Dedifferentiated amniotic fluid mesenchymal stem cell (primary cell): Measurements from ENCODE around the gene KCNG4.
A peak's percentile ranks its signal among the peaks of the same experiment; 100 is the strongest.
"Not testable (repeated sequence)": the region's sequence is repeated elsewhere in the genome, so short reads cannot be mapped to it uniquely, and the experiment has no call there.

Experiments used
- DNase-seq: peaks from one replicate; pipeline ENCODE4 v3.0.0-alpha.2; 2016; ENCODE audit errors: extremely low spot score

The KCNG4 gene

DNA sequence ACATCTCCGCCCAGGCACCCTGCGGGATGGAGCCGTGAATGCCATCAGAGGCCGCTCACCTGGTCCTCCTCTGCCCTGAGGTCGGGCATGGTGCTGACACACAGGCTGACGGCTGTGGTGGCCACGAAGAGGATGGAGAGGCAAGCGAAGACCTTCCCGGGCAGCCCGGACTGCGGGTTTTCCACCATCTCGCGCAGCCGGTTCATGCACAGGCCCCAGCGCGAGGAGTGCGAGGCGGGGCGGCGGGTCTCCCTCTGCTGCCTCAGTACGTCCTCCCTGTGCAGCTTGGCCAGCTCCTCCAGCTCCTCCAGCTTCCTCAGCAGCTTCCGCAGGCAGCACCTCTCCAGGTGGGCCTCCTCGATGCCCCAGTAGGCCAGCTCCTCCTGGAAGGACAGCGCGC, 3.1 kb downstream of the KCNG4 start:
- DNase-seq: no peak

DNA sequence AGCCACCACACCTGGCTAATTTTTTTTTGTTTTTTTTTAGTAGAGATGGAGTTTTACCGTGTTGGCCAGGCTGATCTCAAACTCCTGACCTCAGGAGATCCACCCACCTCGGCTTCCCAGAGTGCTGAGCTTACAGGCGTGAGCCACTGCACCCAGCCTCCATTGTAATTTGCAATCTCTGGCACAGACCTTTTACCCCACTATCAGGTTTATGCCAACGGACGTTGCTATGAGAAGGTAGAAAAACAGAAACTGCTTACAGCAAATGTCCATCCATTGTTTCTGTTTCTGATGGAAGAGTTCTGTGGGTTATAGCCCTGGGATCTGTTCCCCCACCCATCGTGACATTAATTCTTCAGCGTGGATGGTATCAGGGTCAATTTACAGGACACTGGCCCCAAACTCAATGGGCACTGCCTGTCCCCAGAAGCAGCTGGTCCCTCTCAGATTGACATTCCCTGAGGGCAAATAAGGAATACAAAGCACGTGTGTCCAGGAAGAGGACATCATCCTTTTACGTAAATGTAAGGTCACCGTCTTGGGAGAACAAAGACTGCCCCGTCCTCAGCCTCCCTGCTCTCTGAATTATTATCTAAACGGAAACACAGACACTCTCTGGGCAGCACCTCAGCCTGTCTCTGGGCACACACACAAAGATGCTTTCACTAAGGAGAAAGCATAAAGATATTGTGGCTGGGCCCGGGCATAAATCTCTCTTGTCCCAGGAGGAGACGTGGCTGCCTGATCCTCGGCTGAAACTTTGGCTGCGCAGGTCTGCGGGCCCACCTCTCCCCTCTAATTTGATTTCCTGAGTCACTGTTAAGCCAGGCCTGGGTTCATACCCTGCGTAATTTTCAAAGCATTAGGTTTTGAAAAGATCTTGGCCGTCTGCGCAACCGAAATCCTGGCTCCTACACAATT, 5.2 kb downstream of the KCNG4 start:
- no peak for DNase-seq

DNA sequence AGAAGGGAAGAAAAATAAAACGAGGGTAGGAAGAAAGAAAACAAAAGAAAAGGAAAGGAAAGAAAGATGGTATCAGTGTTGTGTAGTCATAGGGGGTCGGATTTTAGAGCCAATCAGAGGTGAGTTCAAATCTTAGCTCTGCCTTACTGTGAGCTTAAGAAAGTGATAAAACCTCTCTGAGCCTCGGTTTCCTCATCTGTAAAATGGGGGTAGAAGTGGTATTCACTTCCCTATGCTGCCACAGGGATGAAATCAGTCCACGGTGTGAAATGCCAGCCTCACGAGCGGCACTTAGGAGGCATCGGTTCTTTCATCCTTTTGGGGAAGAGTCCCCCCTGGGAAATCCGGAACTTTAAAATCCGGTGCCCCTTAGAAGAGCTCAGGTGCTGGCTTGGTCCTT, 6.1 kb downstream of the KCNG4 start:
- no peak for DNase-seq

DNA sequence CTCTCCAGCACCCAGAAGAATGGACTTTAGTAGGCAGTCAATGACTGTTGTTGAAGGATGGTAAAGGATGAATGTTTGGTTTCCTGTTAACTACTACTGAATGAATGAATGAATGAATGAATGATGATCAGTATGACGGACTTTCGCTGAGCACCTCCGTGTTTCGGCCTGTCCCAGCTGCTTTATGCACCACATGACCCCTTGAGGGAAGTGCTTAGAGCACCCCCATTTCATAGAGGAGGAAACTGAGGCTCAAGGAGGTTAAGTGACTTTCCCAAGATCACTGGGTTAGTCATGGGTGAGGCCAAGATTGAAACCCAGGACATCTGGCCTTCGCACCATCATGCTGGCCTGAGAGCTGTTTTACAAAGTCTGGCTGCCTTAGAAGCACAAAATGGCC, 6.8 kb downstream of the KCNG4 start:
- DNase-seq: no peak

DNA sequence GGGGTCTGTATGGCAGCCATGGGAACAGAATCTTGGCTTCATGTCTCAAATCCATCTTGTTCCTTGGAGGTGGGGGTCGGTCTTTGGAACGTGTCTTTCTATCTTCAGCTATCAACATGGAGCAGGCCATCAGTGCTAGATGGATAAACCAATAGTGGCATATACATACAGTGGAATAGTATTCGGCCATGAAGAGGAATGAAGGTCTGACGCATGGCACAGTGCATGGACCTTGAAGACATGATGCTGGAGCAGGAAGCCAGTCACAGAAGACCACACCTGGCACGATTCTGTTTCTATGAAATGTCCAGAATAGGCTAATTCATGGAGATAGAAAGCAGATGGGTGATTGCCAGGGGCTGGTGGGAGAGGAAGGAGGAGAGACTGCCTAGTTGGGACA, 7.8 kb downstream of the KCNG4 start:
- DNase-seq: no peak

DNA sequence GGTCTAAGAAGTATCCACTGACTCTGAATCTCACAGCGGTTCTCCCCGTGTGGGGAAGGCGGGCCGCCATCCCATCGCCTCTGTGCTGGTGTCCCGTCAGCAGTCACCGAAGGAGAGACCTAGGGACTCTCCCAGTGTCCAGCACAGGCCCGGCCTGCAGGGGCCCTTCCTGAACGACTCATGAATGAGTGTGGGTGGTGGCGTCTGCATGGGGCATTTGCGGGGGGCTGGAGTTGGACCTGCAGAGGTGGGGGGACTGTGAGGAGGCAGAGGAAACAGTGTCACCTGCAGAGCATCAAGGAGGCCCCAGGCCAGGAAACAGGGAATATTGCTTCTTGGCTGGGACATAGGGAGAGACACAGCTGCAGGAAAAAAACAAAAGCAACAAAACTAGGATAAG, 10.3 kb downstream of the KCNG4 start:
- no peak for DNase-seq

DNA sequence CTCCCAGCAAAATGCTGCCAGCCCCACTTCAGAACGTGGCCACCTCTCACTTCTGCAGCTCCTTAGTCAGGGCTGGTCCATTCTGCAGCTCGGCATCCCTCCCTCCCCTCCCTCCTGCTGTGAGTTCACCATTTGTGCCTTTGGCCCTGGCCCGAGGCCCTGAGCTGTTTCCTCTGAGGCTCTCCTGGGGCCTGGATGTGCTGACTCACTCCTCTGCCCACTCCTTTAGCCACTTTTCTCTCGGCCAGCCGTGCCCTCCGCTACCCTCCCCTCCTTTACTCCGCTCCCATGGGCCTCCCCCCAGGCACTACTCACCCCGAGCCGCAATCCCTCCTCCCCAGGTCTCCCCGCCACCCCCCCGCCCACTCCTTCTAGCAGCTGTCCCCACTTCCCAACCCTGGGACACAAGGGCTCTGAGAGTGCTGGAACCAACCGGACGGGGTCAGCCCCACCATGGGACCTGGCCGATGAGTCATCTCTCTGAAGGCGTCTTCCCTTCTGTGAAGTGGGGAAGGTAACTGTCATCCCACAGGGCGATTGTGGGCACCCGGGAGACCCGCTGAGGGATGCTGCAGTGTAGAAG, 11.5 kb downstream of the KCNG4 start:
- peak; percentile 75 for DNase-seq

DNA sequence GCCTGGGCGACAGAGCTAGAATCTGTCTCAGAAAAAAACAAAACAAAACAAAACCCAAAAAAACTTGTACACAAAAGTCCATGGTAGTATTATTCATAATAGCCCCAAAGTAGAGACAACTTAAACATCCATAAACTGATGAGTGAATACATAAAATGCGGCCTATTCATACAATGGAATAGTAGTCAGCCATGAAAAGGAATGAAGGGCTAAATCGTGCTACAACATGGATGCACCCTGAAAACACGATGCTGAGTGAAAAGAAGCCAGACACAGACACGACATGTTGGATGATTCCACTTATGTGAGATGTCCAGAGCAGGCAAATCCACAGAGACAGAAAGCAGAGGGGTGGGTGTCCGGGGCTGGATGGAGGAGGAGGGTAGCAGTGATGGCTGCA, 12.3 kb downstream of the KCNG4 start:
- DNase-seq: no peak

DNA sequence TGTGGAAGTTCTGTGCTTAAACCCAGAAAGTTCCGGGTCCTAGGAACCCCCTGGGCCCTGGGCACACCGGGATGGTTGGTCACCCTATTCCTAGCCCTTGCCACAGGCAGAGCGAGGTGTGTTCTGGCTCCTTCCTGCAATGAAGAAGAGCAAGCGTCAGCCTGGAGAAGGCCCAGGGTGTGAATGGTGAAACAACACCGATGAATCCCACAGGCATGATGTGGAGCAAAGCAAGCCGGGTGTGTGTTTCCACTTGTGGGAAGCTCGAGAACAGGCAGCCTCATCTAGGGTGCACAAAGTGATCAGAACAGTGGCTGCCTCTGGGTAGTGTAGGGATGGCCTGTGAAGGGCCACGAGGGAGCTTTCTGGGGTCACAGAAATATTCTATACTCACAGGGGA, 13.8 kb downstream of the KCNG4 start:
- no peak for DNase-seq

DNA sequence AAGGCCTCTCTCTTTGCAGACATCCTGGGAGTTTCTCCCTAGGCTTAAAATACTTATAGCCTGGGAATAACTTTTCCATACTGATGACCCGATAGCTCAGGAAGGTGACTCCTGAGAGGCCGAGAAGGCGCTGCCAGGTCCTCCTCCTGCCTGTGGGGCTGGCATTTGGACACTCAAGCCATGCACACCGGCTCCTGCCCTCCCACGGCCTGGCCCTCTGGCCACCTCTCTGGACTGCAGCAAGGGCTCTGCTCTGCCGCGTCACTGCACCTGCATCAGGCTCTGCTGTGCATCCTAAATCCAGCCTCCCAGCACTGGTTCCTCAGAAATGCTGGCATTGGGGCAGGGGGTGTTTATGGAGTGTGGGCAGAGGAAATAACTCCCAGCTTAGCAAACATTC, 14.2 kb downstream of the KCNG4 start:
- no peak for DNase-seq

DNA sequence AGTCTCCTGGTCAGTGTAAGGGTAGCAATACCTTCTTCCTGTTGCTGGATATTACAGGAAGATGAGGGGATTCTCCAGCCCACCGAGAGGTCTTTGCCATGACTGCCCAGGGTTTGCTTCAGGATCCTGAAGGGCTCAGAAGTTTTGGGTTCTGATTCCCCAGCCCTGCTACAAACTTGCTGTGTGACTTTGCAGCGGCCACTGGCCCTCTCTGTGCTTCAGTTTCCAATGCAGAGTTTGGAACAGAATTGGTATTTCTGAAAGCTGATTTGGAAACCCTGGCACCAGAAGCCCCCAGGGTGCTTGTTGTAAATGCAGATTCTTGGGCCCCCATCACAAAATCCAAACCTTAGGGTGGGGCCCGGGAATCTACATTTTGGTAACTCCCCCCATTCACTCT, 14.7 kb downstream of the KCNG4 start:
- DNase-seq: no peak

DNA sequence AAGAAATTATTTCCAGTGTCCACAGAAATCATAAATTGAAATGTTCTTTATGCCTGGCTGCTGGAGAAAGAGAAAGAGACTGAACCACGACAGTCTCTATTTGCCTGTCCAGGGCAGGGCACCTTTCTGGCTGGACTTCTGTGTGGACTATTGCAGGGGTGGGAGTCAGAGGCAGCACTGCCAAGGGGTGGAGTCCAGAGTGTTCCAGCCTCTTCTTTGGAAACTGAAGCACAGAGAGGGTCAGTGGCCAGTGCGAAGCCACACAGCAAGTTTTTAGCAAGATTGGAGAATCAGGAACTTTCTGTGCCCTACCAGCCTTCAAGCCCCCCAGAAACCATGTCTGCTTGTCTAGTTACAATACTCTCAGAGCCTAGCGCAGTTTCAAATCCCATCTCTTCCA, 15.3 kb downstream of the KCNG4 start:
- no peak for DNase-seq

DNA sequence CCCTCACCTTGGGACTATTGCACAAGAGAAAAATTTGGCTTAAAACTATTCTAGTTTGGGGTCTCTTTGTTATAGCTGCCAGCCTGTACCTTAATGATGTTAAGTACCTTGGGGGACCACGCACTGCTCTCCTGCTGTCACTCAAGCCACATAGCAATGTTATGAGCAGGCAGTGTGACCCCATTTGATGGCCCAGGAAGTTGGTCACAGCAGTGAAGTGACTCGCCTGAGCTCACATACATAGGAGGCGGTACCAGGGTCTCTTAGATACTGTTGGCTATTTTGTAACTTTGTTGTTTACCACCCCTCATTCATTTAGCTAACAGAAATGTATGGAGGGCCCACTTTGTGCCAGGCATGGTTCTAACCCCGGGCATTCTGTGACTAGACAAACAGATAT, 16.4 kb downstream of the KCNG4 start:
- DNase-seq: no peak

DNA sequence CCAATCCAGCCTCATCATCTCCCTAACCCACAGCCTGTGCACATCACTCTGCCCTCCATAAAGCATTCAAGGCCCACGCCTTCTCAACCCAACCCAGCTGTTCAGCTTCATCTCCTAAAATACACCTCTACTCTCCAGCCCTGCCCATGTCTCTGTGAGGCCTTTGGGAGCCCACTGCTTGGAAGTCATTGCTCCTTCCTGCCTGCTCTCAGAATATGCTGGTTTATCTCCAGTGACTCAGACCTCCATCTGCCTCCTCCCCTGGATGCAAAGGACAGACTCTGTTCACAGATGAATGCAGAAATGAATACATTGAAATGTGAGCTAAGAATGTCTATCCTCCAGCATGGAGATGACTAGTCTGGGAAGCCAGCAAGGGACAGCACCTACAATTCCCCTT, 19.0 kb downstream of the KCNG4 start:
- peak; percentile 18 for DNase-seq

DNA sequence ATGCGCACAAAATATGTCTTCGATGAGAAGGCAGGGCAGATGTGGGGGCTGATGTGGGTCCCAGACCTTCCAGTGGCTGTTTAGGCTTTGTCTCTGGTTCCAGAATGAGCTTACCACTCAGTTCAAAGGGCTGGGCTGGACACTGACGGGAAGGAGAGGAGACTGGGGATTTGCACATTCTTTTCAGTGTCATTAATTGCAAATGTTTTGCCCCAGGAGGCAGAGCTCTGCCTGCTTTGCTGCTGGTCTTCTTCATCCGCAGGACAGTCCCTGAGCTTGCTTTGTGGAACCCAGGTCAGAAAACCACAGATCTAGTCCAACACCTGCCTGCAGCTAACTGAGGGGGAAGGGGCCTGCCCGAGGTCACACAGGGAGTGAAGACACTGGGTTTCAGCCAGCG, 20.9 kb downstream of the KCNG4 start:
- no peak for DNase-seq

DNA sequence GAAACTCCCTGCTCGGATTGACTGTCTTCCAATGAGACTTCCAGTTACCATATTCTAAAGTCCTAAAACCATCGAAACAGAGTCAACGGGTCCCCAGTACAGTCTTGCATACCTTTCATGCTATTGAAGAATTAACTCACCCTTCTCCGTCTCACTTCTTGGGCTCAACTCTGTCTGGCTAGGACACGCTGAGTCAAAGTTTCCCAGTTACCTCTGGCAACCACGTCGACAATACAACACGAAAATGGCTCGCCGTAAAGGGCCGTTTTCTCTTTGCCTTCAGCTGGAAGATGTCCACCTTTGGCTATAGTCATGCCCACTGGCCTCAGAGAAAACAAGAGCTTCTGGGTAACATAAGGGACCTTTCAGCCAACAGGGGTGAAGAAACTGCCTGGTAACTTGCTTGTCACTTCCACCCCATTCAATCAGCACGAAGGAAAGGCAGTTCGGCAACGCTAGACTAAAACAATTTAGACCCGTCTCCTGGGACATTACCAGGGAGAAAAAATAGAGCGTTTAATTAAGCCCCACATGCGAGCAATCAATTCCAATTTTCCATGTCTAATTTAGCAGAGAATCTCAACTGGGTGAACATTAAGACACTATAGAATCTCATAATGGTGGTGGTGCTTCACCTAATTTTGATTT, 21.5 kb downstream of the KCNG4 start:
- DNase-seq: no peak

DNA sequence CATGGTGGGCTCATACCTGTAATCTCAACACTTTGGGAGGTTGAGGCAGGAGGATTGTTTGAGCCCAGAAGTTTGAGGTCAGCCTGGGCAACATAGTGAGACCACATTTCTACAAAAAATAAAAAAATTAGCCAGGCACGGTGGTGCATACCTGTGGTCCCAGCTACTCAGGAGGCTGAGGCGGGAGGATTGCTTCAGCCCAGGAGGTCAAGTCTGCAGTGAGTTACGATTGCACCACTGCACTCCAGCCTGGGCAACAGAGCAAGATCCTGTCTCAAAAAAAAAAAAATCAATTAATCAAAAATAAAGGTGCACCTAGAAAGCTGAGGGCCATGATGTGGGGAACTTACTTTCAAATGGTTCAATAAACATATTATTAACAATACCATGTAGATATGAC, 23.7 kb downstream of the KCNG4 start:
- not testable (repeated sequence) for DNase-seq

DNA sequence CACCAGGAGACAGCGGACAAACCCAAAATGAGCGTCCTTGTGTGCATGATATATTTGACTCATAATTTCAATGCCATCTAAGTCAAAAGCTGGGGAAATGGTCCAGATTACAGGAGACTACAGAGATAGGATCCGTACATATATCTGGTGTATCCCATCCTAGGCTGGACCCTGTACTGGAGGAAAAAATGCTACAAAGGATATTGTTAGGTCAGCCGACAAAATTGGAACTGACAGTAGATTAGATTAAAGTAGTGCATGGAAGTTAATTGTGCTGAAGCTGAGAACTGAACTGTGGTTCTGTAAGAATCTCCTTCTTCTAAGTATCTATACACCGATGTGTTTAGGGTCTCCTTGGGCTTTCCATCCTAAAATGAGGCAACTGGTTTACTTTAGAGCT, 24.3 kb downstream of the KCNG4 start:
- no peak for DNase-seq

DNA sequence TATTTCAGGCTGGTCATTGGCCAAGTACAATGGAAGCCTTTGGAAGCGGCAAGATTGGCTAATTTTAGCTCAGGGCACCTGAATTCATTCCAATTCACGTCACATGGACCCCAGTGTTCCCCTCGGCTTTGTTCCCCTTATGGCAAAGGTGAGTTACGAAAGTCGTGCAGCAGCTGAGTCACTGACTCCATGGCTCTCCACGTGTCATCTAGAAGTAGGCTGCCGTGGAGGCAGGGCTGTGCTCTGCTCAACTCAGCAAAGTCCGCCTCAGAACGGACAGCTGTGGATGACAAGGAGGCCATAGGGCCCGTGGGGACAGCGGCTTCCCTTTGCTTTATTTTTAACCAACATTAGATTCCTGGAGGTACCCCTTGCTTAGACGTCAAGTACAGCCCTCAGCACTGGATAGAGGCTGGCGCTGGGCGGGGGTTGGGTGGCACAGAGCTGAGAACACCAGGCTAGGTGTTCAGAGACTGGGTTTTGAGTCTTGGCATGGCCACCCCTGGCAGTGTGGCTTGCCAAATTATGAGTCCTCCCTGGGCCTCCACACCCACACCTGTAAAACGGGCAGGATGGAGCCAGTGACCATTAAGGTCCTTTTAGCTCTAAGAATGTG, 25.3 kb downstream of the KCNG4 start:
- no peak for DNase-seq

DNA sequence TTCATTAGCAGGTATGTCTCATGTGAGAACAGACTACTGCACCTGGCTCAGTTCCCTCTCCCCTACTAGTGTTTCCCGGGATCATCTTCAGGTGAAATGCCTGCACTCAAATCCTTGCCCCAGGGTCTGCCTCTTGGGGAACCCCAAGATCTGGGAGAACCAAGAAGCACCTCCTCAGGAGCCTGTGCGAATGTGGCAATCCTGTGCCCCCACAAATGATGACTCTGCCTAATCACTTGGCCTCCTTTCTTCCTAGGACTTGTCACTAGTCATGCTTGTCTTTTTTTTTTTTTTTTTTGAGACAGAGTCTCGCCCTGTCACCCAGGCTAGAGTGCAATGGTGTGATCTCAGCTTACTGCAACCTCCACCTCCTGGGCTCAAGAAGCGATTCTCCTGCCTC, 27.2 kb downstream of the KCNG4 start:
- DNase-seq: no peak

DNA sequence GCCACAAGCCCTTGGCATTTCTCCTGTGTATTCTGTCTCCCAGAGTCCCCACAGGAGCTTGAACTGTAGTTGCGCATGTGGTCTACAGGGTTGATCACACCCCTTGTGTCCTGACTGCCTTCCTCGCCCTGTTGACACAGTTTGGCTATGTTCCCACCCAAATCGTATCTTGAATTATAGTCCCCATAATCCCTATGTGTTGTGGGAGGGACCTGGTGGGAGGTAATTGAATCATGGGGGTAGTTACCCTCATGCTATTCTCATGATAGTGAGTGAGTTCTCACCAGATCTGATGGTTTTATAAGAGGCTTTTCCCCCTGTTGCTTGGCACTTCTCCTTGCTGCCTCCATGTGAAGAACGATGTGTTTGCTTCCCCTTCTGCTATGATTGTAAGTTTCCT, 27.7 kb downstream of the KCNG4 start:
- no peak for DNase-seq

DNA sequence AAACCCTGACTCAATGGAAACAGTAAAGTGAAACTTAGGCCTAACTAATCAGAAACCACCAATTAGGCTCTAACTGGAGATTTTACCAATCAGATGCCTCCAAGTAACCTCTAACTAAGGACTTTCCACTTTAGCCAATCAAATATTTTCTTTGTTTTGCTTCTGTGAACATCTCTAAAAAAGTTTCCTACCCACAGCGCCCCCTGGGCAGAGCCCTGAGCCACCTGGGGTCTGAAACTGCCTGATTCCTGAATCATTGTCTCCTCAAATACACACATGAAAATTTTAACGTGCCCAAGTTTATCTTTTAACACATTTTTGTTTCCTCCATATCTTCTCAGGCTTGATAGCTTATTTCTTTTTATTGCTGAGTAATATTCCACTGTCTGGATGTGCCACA, 29.8 kb downstream of the KCNG4 start:
- DNase-seq: no peak

DNA sequence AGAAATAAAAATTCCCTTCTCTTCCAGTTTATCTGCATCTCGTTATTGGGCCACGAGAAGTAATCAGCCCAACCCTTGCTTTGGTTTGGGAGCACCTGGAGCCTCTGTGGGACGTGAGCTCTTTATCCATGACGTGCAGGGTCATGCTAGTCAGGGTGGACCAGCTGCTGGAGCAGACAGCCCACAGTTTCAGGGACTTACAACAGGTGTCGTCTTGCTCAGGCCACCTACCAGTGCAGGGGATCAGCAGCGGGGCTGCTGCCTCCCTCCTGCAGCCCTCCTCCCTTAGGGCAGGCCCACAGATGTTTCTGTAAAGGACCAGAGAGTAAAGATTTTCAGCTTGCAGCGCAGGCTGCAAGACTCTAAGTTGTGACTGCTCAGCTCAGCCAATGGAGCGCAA, 31.9 kb downstream of the KCNG4 start:
- DNase-seq: no peak
